Duodenal mucosa (tissue), 2 donors: ENCODE measurements around the gene PER1.

ENCODE experiments used
- H3K27ac ChIP-seq: one replicate; pipeline ENCODE4 v1.7.0; 2013; ENCODE audit warnings: low read depth, low read length
- H3K27me3 ChIP-seq, 2 donors: one replicate each; pipeline ENCODE4 v1.7.0; 2013; ENCODE audit warnings: low read length in 2 of 2, control low read depth in 1 of 2; ENCODE audit not compliant: insufficient read depth in 2 of 2, control insufficient read depth in 1 of 2
- H3K36me3 ChIP-seq, 2 donors: one replicate each; pipeline ENCODE4 v1.7.0; 2013; ENCODE audit warnings: low read length in 2 of 2, control low read depth in 1 of 2; ENCODE audit not compliant: insufficient read depth in 2 of 2, control insufficient read depth in 1 of 2
- H3K4me1 ChIP-seq, 2 donors: one replicate each; pipeline ENCODE4 v1.7.0; 2013; ENCODE audit warnings: low read length in 2 of 2, control low read depth in 1 of 2; ENCODE audit not compliant: insufficient read depth in 2 of 2, control insufficient read depth in 1 of 2
- H3K4me3 ChIP-seq, 2 donors: one replicate each; pipeline ENCODE4 v1.7.0; 2013; ENCODE audit warnings: low read length in 2 of 2, low read depth in 1 of 2
- H3K9ac ChIP-seq, 2 donors: one replicate each; pipeline ENCODE4 v1.7.0; 2013; ENCODE audit warnings: low read length in 2 of 2, low read depth in 1 of 2
- H3K9me3 ChIP-seq, 2 donors: one replicate each; pipeline ENCODE4 v1.7.0; 2013; ENCODE audit warnings: low read length in 2 of 2, control low read depth in 1 of 2; ENCODE audit not compliant: control insufficient read depth in 1 of 2

PER1 gene

DNA sequence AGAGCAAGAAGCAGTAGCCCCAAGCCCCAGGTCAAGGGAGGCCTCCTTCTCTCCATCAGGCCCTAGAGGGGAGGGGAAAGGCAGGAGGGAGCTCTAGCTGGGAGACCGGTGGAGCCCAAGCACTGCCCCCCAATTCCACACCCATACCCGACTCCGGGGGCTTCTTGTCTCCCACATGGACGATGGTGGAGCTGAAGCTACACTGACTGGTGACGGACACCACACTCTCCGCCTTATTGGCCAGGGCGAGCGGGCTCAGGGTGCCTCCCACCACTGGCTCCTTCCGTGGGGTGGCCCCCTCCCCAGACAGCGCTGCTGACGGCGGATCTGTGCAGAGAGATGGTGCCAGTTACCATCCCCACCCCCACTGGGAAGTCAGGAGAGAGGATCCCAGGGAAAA is 6.4 kb downstream of the PER1 start:
- Histone ChIP-seq H3K4me1 (peaks cover 6% of the 10 kb centered on the region in 2 donors), H3K9ac (no peak overlapping the region), H3K9me3 (no peaks in the 10 kb centered on the region), H3K27ac (no peak overlapping the region), H3K27me3 (no peaks in the 10 kb centered on the region), H3K4me3 (no peak overlapping the region), H3K36me3 (peaks cover 72 to 90% of the 10 kb centered on the region in 2 donors)

DNA sequence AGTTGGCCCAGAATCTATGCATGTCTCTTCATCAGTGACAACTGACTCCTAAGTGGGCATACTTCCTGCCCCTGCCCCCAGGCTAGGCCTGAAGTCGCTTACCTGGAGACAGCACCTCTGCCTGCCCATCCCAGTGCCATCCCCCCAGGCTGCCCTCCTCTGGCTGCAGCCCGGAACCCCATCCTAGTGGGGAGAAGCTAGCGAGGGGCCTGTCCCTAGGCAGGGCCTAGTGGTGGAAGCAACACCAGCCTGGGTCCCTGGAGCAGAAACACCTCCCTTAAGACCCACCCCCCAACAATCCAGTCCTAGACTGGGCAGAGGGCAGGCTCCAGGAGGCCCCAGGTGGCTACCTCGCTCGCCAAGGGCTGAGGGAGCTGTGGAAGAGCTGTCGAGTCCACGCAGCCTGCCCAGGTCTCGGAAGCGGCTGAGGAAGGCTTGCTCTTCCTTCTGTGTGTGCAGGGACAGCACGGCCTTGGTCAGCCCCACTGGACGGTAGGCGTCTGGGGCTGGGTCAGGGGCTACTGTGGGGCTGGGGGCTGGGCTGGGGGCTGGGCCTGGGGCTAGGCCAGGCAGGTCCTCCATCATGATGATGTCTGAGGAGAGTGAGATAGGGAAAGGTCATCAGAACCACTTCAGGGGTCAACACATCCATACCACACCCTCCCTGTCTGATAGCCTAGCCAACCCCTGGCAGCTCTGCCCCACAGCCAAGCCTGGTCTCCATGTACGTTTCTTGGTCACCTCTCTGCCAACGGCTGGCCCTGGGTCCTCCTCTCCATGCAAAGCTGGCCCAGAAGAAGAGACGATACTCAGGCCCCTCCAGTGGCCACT is 7.6 kb downstream of the PER1 start:
- H3K27ac ChIP-seq, result no peak overlapping the region
- H3K9ac ChIP-seq, result no peak overlapping the region
- H3K36me3 ChIP-seq, result peaks cover 66 to 91% of the 10 kb centered on the region in 2 donors
- H3K9me3 ChIP-seq, result no peaks in the 10 kb centered on the region
- no peaks in the 10 kb centered on the region for H3K4me1 ChIP-seq
- no peak overlapping the region for H3K4me3 ChIP-seq
- no peaks in the 10 kb centered on the region for H3K27me3 ChIP-seq

DNA sequence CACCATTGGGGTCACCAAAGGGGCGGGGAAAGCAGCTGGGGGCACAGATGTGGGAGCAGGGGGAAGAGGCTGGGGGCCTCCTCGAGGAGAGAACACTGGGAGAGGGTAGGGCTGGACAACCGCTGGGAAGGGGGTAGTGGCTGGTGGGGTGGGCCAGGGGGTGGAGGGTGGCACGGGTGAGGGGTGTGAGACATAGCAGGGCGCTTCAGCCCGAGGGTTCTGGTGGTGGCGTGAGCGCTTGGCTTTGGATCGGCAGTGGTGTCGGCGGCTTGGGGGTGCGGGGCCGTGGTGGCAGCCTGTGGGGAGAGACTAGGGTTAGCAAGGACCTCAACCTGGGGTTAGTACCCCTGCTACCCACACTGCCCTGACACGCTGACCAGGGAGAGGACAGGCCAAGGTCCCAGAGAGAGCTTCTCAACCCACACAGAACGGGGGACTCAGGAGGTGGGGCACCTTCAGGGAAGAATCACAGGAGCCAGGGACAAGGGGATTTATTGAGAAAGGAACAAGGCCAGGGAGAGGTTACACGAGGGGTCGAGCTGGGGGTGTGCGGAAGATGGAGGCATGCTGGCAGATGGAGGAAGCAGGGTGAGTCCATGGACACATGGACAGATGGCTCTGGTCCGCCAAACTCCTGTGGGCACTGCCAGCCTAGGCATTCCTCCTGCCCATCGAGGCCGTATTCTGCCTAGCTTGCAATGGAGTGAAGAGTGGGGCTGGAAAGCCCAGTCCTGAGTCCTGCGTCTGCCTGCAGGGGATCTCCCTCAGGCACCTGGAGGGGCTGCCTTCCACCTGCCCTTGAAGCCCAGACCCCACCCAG is 8.4 kb downstream of the PER1 start:
- Histone ChIP-seq H3K4me1 (peaks cover 0 to 4% of the 10 kb centered on the region in 2 donors), H3K27me3 (no peaks in the 10 kb centered on the region), H3K9me3 (no peaks in the 10 kb centered on the region), H3K27ac (no peak overlapping the region), H3K9ac (no peak overlapping the region), H3K36me3 (peaks cover 60 to 84% of the 10 kb centered on the region in 2 donors), H3K4me3 (no peak overlapping the region)

DNA sequence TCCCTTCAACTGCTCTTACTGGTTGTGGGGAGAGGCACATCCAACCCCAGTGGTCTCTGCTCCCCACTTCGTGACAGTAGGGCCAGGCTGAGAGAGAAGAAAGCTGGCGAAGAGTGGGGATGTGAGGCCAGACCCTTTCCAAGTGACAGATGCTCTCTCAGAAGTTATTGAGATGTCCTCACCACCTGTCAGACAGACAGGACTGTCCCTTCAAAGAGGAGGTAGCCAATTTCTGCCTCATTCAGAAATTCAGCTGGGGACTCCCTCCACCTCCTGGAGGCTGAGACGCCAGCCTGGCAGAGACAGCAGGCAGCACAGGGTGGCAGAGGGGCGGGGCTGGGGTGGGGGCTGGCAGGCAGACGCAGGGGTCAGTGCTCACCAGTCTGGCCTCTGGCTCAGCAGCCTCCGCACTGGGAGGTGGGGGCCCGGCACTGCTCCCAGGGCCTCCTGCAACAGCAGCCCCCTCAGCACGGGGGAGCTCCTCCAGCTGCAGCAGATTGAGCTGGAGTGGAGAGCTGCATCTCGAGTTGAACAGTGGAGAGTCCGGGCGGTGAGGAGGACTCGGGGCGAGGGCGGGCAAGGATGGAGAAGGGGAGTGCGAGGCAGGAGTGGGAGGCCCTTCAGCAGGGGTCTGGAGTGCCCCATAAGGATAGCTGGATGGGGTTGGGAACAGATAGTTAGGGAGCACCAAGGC is 9.2 kb downstream of the PER1 start:
- H3K27ac ChIP-seq, result no peak overlapping the region
- H3K9me3 ChIP-seq, result no peaks in the 10 kb centered on the region
- no peak overlapping the region for H3K9ac ChIP-seq
- H3K4me1 ChIP-seq, result peaks cover 4 to 9% of the 10 kb centered on the region in 2 donors
- H3K4me3 ChIP-seq, result no peak overlapping the region
- no peaks in the 10 kb centered on the region for H3K27me3 ChIP-seq
- H3K36me3 ChIP-seq, result peaks cover 53 to 77% of the 10 kb centered on the region in 2 donors

DNA sequence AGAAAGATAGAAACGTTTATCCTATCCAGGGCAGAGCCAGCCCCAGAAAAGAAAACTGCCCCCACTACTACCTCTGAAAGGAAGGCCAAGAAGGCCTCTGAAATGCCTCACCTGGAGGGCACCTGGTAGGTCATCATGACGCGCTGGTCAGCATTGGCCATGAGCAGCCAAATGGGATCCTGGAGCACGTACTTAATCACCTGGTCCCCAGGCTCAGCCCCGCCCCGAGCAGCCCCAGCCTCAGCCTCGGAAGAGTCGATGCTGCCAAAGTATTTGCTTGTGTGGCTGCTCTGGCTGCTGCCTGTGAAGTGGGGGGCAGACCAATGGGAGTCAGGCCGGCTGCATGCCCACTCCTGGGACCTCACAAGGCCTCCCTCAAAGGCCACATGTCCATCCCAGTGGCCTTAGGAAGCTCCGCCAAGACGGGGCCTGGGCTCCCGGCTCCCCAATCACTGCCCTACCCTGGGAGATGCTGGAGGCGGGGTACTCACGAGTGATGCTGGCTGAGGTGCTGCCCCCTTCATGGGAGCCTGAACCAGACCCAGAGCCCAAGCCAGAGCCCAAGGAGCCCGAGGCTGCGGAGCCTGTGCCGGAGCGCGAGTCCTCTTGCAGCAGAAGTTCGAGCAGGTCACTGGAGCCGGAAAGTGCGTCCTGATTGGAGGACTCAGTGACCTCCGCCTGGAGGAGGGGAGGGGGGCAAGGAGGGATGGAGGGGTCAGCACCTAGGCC is 9.9 kb downstream of the PER1 start:
- Histone ChIP-seq H3K4me3 (no peak overlapping the region), H3K4me1 (peaks cover 8 to 15% of the 10 kb centered on the region in 2 donors), H3K9me3 (no peaks in the 10 kb centered on the region), H3K27ac (no peak overlapping the region), H3K9ac (no peak overlapping the region), H3K27me3 (no peaks in the 10 kb centered on the region), H3K36me3 (peaks cover 47 to 70% of the 10 kb centered on the region in 2 donors)

DNA sequence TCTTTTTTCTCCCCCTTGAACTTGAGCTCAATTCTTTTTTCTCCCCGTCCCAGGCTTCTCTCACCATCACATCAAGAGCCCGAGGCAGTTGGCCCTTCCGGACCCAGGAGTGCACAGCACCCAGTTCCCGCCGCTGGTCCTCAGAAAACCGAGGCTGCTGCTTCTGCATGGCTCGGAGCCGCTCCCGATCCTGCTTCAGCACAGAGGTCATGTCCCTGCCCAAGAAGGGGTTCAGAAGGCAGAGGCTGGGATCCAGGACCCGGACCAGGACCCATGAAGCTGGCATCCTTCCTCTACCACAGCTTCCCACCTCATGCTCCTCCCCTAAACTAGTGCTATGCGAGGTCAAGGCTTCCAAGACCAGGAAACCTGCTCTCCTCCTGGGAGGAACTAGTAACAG is 10.5 kb downstream of the PER1 start:
- H3K27me3 ChIP-seq, result no peaks in the 10 kb centered on the region
- no peaks in the 10 kb centered on the region for H3K9me3 ChIP-seq
- no peak overlapping the region for H3K9ac ChIP-seq
- no peak overlapping the region for H3K27ac ChIP-seq
- H3K4me3 ChIP-seq, result no peak overlapping the region
- peaks cover 8 to 15% of the 10 kb centered on the region in 2 donors for H3K4me1 ChIP-seq
- H3K36me3 ChIP-seq, result peaks cover 43 to 64% of the 10 kb centered on the region in 2 donors

DNA sequence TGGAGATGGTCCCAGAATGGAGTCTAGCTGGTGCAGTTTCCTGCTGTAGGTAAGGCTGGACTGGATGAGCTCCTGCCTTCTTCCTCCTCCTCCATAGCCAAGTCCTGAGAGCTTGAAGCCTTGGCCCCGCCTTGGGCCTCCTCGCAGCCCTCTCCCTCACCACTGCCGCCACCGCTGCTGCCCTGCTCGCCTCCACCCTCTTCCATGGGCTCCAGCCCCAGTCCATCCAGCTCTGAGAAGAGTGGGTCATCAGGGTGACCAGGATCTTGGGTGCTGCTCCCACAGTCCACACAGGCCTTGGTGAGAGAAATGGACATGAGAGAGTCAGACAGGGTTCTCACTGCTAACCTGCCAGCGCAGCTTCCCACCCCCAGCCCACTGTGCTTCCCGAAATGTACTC is 11.2 kb downstream of the PER1 start:
- H3K36me3 ChIP-seq, result peaks cover 36 to 57% of the 10 kb centered on the region in 2 donors
- peaks cover 8 to 15% of the 10 kb centered on the region in 2 donors for H3K4me1 ChIP-seq
- H3K27ac ChIP-seq, result peak overlapping the region; percentile 22
- H3K9ac ChIP-seq, result no peak overlapping the region
- H3K27me3 ChIP-seq, result no peaks in the 10 kb centered on the region
- H3K9me3 ChIP-seq, result no peaks in the 10 kb centered on the region
- H3K4me3 ChIP-seq, result no peak overlapping the region

DNA sequence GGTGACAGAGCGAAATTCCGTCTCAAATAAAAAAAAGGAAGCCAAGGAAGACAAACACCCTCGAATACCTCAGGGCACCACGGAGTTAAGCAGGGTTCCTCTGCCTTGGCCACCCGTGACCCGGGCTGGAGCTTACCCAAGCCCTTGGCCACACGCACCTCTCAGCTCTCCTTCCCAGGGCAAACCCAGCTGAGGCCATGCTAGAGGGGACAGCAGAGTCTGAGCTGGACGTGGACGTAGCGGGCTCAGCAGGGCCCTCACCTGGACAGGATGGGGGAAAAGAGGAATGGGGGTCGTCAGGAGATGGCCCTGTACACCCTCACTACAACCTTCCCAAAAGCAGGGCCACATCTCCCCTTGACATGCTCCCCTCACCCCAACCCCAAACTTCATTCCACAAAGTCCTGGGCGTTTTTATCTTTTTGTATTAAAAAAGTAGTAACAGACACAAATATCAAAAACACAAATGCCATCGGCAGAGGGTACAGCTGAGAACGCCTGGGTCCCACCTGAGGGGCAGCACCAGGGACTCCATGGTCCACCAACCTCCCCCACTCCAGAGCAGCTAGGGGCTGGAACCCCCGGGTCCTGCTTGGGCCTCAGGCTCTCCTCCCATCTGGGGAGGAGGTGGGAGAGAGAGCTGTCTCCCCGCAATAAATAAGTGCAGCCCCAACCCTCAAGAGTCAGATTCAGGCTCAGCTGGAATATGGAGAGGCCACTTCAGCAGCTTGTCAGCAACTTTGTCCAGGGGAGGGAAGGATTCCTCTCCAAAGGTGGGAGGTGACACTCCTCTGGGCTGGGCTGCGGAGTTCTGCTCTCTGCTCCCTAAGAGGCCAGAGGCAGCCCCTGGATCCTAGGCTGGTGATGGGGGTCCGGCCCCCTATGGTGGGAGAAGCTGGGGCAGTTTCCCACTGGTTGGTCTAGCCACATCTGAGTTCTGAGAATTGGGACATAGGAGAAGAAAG is 11.9 kb downstream of the PER1 start:
- Histone ChIP-seq H3K4me1 (peaks cover 8 to 15% of the 10 kb centered on the region in 2 donors), H3K9me3 (no peaks in the 10 kb centered on the region), H3K36me3 (peaks cover 31 to 50% of the 10 kb centered on the region in 2 donors), H3K9ac (no peak overlapping the region), H3K4me3 (no peak overlapping the region), H3K27me3 (no peaks in the 10 kb centered on the region), H3K27ac (no peak overlapping the region)
